Stimulated activated CD8-positive, alpha-beta memory T cell treated with anti-CD3 and anti-CD28 coated beads, Interleukin-2, amount 100 ng/mL, for 48 hours (primary cell): ENCODE results near the gene SNX5.
A peak's percentile ranks its signal among the peaks of the same experiment; 100 is the strongest.

Experiments
- DNase-seq, 2 donors: peaks; one replicate each; pipeline ENCODE4 v3.0.0-alpha.2; 2020; ENCODE audit warnings: low read depth in 2 of 2

SNX5 gene

GRCh38 chr20:17916433-17916891 is 52.1 kb downstream of the SNX5 start:
- no peak for DNase-seq

- DNase-seq = no peak
These were observed 53.6 kb downstream of the SNX5 start for GRCh38 chr20:17914957-17915356.

GRCh38 chr20:17912916-17913315 is 55.7 kb downstream of the SNX5 start:
- no peak for DNase-seq

GRCh38 chr20:17911927-17912326 is 56.7 kb downstream of the SNX5 start:
- DNase-seq = no peak

GRCh38 chr20:17910828-17911294 is 57.7 kb downstream of the SNX5 start:
- no peak for DNase-seq

GRCh38 chr20:17909869-17910321 is 58.7 kb downstream of the SNX5 start:
- DNase-seq = no peak

- no peak for DNase-seq
These were observed 63.0 kb downstream of the SNX5 start for GRCh38 chr20:17905544-17905943.

GRCh38 chr20:17904027-17904426 is 64.6 kb downstream of the SNX5 start:
- no peak for DNase-seq

- no peak for DNase-seq
These were observed 66.0 kb downstream of the SNX5 start for GRCh38 chr20:17902531-17903083.

GRCh38 chr20:17901971-17902370 is 66.6 kb downstream of the SNX5 start:
- DNase-seq = no peak

- DNase-seq = peak; percentile 25 to 40
These were observed 70.0 kb downstream of the SNX5 start for GRCh38 chr20:17898548-17898994.

- DNase-seq = no peak
These were observed 70.9 kb downstream of the SNX5 start for GRCh38 chr20:17897566-17898307.

- no peak for DNase-seq
These were observed 71.7 kb downstream of the SNX5 start for GRCh38 chr20:17896771-17897369.

GRCh38 chr20:17896193-17896723 is 72.3 kb downstream of the SNX5 start:
- no peak for DNase-seq

- DNase-seq = peak; percentile 60 to 68
These were observed 72.9 kb downstream of the SNX5 start for GRCh38 chr20:17895641-17896171.

- no peak for DNase-seq
These were observed 75.1 kb downstream of the SNX5 start for GRCh38 chr20:17893445-17893844.

- no peak for DNase-seq
These were observed 76.2 kb downstream of the SNX5 start for GRCh38 chr20:17892189-17892938.
